Measurements from ENCODE around the gene PRKCD. TPM values are rescaled to one million over a fixed set of nuclear protein-coding genes. Genes with fewer than 3 reads are reported as not detected.

PRKCD gene
- total RNA-seq, 1 experiment from 2014 or later, result 1.4 TPM

DNA sequence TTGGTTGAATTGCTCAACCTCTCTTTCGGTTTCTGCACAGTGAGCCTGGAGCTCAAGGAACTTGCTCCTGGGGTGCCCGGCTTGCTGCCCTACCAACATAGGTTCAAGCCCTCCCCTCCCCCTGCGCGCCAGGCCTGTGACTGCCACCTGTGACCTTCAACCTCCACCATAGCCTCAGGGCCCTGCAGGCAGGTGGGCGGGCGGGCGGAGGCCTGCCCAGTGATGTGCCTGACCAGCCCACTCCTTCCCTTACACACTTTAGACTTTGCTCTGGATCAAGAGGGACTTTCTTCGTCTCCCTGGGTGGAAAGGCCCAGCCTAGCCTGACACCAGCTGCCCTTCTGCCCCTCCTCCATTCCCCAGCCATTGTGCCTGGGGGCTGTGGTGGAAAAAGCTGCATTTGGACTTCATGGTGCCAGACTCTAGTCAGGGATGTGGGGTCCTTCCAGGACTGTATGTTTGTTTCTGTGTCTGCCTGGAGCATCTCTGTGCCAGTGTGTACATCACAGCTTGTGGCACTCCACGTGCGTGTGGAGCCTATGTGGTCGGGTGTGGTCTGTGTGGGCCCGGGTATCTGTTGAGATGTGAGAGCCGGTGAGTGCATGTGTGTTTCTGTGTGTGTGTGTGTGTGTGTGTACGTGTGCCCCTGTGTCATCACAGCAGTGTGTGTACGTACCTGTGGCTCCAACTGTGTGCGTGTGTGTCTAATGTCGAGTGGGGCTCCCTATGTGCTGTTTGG, 9.5 kb downstream of the PRKCD start:
- ChIA-PET CTCF (no interaction called here), POLR2A (ENCODE audit: low non-redundant PET) (no interaction called here)
- H3K4me1 ChIP-seq (ENCODE audit: insufficient read depth, low read length, poor library complexity, severe bottlenecking), result no peaks in the 10 kb centered on the region
- H3K27me3 ChIP-seq (replicated peaks; ENCODE audit: insufficient read depth, low read depth, low read length, poor library complexity), result no peaks in the 10 kb centered on the region
- TF ChIP-seq, protein P1, sequence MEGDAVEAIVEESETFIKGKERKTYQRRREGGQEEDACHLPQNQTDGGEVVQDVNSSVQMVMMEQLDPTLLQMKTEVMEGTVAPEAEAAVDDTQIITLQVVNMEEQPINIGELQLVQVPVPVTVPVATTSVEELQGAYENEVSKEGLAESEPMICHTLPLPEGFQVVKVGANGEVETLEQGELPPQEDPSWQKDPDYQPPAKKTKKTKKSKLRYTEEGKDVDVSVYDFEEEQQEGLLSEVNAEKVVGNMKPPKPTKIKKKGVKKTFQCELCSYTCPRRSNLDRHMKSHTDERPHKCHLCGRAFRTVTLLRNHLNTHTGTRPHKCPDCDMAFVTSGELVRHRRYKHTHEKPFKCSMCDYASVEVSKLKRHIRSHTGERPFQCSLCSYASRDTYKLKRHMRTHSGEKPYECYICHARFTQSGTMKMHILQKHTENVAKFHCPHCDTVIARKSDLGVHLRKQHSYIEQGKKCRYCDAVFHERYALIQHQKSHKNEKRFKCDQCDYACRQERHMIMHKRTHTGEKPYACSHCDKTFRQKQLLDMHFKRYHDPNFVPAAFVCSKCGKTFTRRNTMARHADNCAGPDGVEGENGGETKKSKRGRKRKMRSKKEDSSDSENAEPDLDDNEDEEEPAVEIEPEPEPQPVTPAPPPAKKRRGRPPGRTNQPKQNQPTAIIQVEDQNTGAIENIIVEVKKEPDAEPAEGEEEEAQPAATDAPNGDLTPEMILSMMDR (conservative IDR thresholded peaks at IDR 0.05; ENCODE audit: low read depth, low read length), result no peak
- no peak for TF ChIP-seq EZH2 (IDR thresholded peaks at IDR 0.05; ENCODE audit: borderline replicate concordance, low read depth, low read length, poor library complexity, severe bottlenecking)
- no peaks in the 10 kb centered on the region for H3K9me3 ChIP-seq (ENCODE audit: low read depth, low read length, poor library complexity, severe bottlenecking)
- no peak for DNase-seq (ENCODE audit: low spot score)
- no peaks in the 10 kb centered on the region for H3K36me3 ChIP-seq (ENCODE audit: insufficient read depth, low read length, poor library complexity, severe bottlenecking)
- H3K27ac ChIP-seq (ENCODE audit: low read depth, low read length, poor library complexity, severe bottlenecking), result no peak overlapping the region
- no TSS peak for BruUV-seq (replicated peaks)
- intact Hi-C loops (cut with micrococcal nuclease; ENCODE audit: unreplicated experiment), result no loop called here
- H3K4me3 ChIP-seq (ENCODE audit: low read depth, low read length, poor library complexity, severe bottlenecking), result no peak overlapping the region

DNA sequence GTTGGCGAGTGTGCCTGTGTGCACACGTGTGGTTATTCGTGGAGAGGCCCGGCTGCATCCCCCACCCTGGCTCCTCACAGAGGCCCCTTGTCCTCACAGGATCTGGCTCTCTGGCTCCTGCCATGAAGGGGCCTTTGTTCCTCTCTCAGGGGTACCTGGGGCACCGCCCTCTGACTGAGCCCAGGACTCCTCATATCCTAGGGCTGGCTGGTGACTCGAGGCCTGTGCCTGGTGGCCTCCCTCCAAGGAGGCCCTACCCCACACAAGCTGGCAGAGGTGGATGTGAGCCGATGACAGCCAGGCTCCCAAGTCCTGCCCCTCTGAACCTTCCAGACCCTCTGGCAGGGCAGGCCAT, 10.0 kb downstream of the PRKCD start:
- CTCF ChIA-PET, result no interaction called here
- TF ChIP-seq, protein P1 (conservative IDR thresholded peaks at IDR 0.05; ENCODE audit: low read depth, low read length), result no peak
- no peak for TF ChIP-seq EZH2 (IDR thresholded peaks at IDR 0.05; ENCODE audit: borderline replicate concordance, low read depth, low read length, poor library complexity, severe bottlenecking)
- H3K27me3 ChIP-seq (replicated peaks; ENCODE audit: insufficient read depth, low read depth, low read length, poor library complexity), result no peaks in the 10 kb centered on the region
- H3K9me3 ChIP-seq (ENCODE audit: low read depth, low read length, poor library complexity, severe bottlenecking), result no peaks in the 10 kb centered on the region
- no TSS peak for BruUV-seq (replicated peaks)
- no peak overlapping the region for H3K4me3 ChIP-seq (ENCODE audit: low read depth, low read length, poor library complexity, severe bottlenecking)
- no peaks in the 10 kb centered on the region for H3K4me1 ChIP-seq (ENCODE audit: insufficient read depth, low read length, poor library complexity, severe bottlenecking)
- POLR2A ChIA-PET (ENCODE audit: low non-redundant PET), result no interaction called here
- no peaks in the 10 kb centered on the region for H3K36me3 ChIP-seq (ENCODE audit: insufficient read depth, low read length, poor library complexity, severe bottlenecking)
- intact Hi-C loops (cut with micrococcal nuclease; ENCODE audit: unreplicated experiment), result no loop called here
- DNase-seq (ENCODE audit: low spot score), result no peak
- no peak overlapping the region for H3K27ac ChIP-seq (ENCODE audit: low read depth, low read length, poor library complexity, severe bottlenecking)

DNA sequence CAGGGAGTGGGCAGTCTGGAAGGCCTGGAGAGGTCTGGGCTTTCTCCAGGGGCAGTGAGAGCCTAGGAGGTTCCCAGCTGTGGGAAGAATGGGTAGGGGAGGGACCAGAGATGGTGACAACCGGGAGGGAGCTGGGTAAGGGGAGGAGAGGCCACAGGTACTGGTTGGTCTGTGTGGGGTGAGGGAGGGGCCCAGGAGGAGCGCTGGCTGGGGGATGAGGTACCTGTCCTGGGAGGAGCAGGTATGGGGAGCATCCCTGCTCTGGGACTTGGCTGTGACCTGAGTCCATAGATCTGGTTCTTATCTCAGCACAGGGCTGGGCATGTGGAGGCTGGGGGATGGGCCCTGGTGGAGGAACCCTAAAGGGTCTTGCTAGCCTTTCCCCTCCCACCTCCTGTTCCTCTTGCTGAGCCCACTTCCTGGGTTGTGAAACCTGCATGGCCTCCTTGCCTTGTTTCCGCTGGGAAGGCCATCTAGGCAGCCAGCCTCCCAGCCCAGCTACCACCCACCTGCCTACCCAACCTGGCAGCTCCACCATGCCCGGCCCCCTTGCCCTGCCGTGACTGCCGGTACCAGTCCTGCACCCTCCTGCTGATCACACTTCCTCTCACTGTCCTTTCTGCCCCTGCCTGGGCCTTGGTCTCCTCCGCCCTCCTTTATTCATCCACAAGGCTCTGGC, 11.0 kb downstream of the PRKCD start:
- no peak overlapping the region for H3K4me3 ChIP-seq (ENCODE audit: low read depth, low read length, poor library complexity, severe bottlenecking)
- no peaks in the 10 kb centered on the region for H3K27me3 ChIP-seq (replicated peaks; ENCODE audit: insufficient read depth, low read depth, low read length, poor library complexity)
- H3K9me3 ChIP-seq (ENCODE audit: low read depth, low read length, poor library complexity, severe bottlenecking), result no peaks in the 10 kb centered on the region
- intact Hi-C loops (cut with micrococcal nuclease; ENCODE audit: unreplicated experiment), result no loop called here
- no TSS peak for BruUV-seq (replicated peaks)
- no peaks in the 10 kb centered on the region for H3K4me1 ChIP-seq (ENCODE audit: insufficient read depth, low read length, poor library complexity, severe bottlenecking)
- H3K36me3 ChIP-seq (ENCODE audit: insufficient read depth, low read length, poor library complexity, severe bottlenecking), result no peaks in the 10 kb centered on the region
- DNase-seq (ENCODE audit: low spot score), result no peak
- H3K27ac ChIP-seq (ENCODE audit: low read depth, low read length, poor library complexity, severe bottlenecking), result no peak overlapping the region
- TF ChIP-seq EZH2 (IDR thresholded peaks at IDR 0.05; ENCODE audit: borderline replicate concordance, low read depth, low read length, poor library complexity, severe bottlenecking), result no peak
- TF ChIP-seq, protein P1 (conservative IDR thresholded peaks at IDR 0.05; ENCODE audit: low read depth, low read length), result no peak
- ChIA-PET POLR2A (ENCODE audit: low non-redundant PET) (no interaction called here), CTCF (no interaction called here)

All from A673 (cell line).